Transverse colon (tissue), 3 donors: ENCODE measurements around the gene PAPSS1.
A peak's percentile ranks its signal among the peaks of the same experiment; 100 is the strongest.

ENCODE experiments used
- POLR2A ChIP-seq: fragments of 450-650 bp; IDR thresholded peaks from one replicate; pipeline ENCODE4 v1.6.1; 2016; ENCODE audit warnings: antibody characterized with exemption, mild to moderate bottlenecking, moderate library complexity
- TF ChIP-seq, protein P1 (sequence below), 5 experiments: fragments of 200-600 bp in 3 of 5; fragments of 450-650 bp in 2 of 5; sonication (generic) in 3 of 5; IDR thresholded peaks; 1 replicate in 2 of 5; 2 replicates in 3 of 5; pipeline ENCODE4 v1.5.1; 2016 to 2017; ENCODE audit warnings: antibody characterized with exemption in 5 of 5, inconsistent platforms in 3 of 5, mild to moderate bottlenecking in 2 of 5, moderate library complexity in 1 of 5

DNA sequence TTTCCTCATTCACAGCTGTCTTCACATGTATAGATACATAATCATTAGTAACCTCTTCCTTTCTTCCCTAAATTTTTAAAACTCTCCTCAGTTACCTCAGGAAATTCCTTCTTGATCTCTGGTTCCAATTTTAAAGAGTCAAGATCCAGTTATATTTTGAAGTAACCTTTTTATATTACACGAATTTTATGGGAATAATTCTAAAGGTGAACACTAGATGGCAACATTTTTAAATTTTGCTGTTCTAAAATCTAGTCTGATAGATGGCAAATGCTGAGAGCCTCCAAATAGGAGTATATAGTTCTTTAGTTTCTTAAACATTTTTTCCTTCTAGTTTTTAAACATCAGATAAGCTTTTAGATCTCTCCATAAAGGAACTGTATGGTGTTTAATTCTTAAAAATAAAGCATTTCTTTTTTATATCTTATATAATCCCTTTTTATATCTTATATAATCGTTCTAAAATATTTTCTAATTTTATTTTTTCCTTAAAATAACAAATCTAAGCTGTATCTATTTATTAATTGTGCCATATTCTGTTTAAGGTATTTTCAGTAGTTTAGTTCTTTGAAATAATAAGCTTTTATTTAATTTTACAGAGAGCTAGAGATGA lies 37.9 kb upstream of the PAPSS1 start:
- TF ChIP-seq, protein P1, sequence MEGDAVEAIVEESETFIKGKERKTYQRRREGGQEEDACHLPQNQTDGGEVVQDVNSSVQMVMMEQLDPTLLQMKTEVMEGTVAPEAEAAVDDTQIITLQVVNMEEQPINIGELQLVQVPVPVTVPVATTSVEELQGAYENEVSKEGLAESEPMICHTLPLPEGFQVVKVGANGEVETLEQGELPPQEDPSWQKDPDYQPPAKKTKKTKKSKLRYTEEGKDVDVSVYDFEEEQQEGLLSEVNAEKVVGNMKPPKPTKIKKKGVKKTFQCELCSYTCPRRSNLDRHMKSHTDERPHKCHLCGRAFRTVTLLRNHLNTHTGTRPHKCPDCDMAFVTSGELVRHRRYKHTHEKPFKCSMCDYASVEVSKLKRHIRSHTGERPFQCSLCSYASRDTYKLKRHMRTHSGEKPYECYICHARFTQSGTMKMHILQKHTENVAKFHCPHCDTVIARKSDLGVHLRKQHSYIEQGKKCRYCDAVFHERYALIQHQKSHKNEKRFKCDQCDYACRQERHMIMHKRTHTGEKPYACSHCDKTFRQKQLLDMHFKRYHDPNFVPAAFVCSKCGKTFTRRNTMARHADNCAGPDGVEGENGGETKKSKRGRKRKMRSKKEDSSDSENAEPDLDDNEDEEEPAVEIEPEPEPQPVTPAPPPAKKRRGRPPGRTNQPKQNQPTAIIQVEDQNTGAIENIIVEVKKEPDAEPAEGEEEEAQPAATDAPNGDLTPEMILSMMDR (IDR thresholded peaks at IDR 0.05): peak; percentile 56 to 65 (median 59)
- TF ChIP-seq POLR2A: no peak
